ENCODE data around the gene RAB40C. TPM values are rescaled to one million over a fixed set of nuclear protein-coding genes. Genes with fewer than 3 reads are reported as not detected.

The RAB40C gene, protein sequence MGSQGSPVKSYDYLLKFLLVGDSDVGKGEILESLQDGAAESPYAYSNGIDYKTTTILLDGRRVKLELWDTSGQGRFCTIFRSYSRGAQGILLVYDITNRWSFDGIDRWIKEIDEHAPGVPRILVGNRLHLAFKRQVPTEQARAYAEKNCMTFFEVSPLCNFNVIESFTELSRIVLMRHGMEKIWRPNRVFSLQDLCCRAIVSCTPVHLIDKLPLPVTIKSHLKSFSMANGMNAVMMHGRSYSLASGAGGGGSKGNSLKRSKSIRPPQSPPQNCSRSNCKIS
- 10.0 TPM for polyA plus RNA-seq (2013, experiment 1 of 2)
- 9.8 TPM for polyA plus RNA-seq (2013, experiment 2 of 2)

DNA sequence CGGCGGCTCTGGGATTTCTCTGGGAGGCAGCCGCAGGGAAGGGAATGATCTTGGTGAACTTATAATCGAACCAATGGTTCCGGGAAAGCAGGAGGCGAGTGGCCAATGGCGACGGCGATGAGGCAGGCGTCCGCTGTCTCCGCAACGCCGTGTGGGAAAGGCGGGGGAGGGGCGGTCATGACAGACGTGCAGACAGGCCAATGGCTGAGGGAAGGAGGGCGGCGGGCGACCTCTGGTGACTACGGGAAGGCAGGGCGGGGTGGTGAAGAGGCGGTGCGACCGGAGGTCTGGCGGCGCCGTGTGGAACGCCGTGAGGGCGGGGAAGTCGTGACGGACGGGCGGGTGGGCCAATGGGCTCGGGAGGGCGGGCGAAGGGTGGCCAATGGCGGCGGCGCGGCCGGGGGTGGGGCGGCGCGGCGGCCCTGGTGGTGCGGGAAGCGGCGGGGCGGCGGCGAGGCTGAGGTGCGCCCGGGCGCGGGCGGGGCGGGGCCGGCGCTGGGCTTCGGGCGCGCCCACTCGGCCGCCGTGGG lies at the start of gene RAB40C:
Gene RAB40C (plus strand): TSS at position 409 of the 530 bp plus-strand sequence. CDS start 226 bp downstream, outside the sequence.
- Histone ChIP-seq H3K4me1 (ENCODE audit: control insufficient read depth, low read depth, low read length) (peaks cover 3% of the 10 kb centered on the region), H3K79me1 (ENCODE audit: low read length) (peaks cover 16% of the 10 kb centered on the region), H3K27ac (ENCODE audit: low read depth, low read length) (peak within 1 kb of the TSS; percentile 97), H4K8ac (ENCODE audit: low read depth, low read length) (no peak within 1 kb of the TSS), H3K18ac (ENCODE audit: low read length) (peak within 1 kb of the TSS; percentile 86), H2BK5ac (ENCODE audit: low read length) (peak within 1 kb of the TSS; percentile 99), H3K23ac (ENCODE audit: low read length) (peak within 1 kb of the TSS; percentile 94), H3K56ac (ENCODE audit: low read length) (peak within 1 kb of the TSS; percentile 100), H2BK120ac (ENCODE audit: low read depth, low read length) (no peak within 1 kb of the TSS), H3K36me3 (ENCODE audit: control insufficient read depth, insufficient read depth, low read length) (no peaks in the 10 kb centered on the region), H3K27me3 (ENCODE audit: insufficient read depth, low read length, poor library complexity) (no peaks in the 10 kb centered on the region), H2AK5ac (ENCODE audit: low read length) (no peak within 1 kb of the TSS), H3K4me3 (ENCODE audit: low read length) (peak within 1 kb of the TSS; percentile 92), H3K4me2 (ENCODE audit: low read length) (peak within 1 kb of the TSS; percentile 87), H4K5ac (ENCODE audit: low read length) (no peak within 1 kb of the TSS), H3K4ac (ENCODE audit: low read depth, low read length) (peak within 1 kb of the TSS; percentile 29), H2BK15ac (replicated peaks; ENCODE audit: low read depth) (no peak within 1 kb of the TSS), H3K9ac (ENCODE audit: low read length) (peak within 1 kb of the TSS; percentile 97), H3K79me2 (ENCODE audit: control insufficient read depth, insufficient read depth, low read length) (peaks cover 12% of the 10 kb centered on the region)
- no CpG with 5 or more reads among the region's 67 CpGs for WGBS (ENCODE audit: extremely low coverage, insufficient coverage, low lambda C conversion rate)
- DNase-seq = peak; percentile 98

DNA sequence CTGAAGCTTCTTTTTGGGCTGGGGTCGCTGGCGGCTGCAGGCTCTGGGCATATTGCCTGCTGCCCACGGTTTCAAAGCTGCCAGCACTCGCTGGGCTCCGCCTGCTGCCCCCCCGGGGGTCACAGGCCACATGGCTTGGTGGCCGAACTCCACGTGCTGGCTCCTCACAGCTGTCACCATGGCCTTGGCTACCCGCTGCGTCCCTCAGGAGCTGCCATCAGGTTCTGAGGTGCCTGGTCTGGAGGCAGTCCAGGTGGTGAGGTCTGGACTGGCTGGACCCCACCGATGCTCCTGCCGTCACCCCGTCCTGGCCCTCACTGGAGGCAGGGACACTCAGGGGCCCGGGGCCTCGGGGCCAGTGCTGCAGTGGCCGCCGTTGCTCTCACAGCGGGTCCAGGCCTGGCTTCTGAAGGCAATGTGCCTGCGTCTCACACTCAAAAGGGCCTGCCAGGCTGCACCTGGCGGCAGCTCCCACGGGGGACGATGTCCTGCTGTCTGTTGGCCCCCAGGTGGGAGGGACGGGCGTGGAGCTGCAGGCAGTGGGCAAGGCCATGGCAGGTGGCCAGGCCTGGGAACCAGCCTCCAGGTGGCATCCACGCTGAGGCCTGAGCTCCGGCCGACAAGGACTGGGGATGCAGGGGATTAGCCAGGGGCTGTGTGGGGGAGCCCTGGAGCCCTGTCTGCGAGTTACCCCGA lies 49.1 kb upstream of the RAB40C start:
- no peak overlapping the region for H3K27ac ChIP-seq (ENCODE audit: low read depth, low read length)
- H3K4me1 ChIP-seq (ENCODE audit: control insufficient read depth, low read depth, low read length) = no peaks in the 10 kb centered on the region
- H2BK15ac ChIP-seq (replicated peaks; ENCODE audit: low read depth) = no peak overlapping the region
- H2AK5ac ChIP-seq (ENCODE audit: low read length) = no peak overlapping the region
- H3K4ac ChIP-seq (ENCODE audit: low read depth, low read length) = no peak overlapping the region
- H3K4me2 ChIP-seq (ENCODE audit: low read length) = no peak overlapping the region
- no peak overlapping the region for H3K56ac ChIP-seq (ENCODE audit: low read length)
- no peak overlapping the region for H2BK120ac ChIP-seq (ENCODE audit: low read depth, low read length)
- no peak overlapping the region for H4K8ac ChIP-seq (ENCODE audit: low read depth, low read length)
- DNase-seq = no peak
- no CpG with 5 or more reads among the region's 29 CpGs for WGBS (ENCODE audit: extremely low coverage, insufficient coverage, low lambda C conversion rate)
- no peak overlapping the region for H3K23ac ChIP-seq (ENCODE audit: low read length)
- no peaks in the 10 kb centered on the region for H3K27me3 ChIP-seq (ENCODE audit: insufficient read depth, low read length, poor library complexity)
- peaks cover 3% of the 10 kb centered on the region for H3K79me1 ChIP-seq (ENCODE audit: low read length)
- no peaks in the 10 kb centered on the region for H3K36me3 ChIP-seq (ENCODE audit: control insufficient read depth, insufficient read depth, low read length)
- no peak overlapping the region for H2BK5ac ChIP-seq (ENCODE audit: low read length)
- H3K9ac ChIP-seq (ENCODE audit: low read length) = no peak overlapping the region
- H3K4me3 ChIP-seq (ENCODE audit: low read length) = no peak overlapping the region
- no peak overlapping the region for H3K18ac ChIP-seq (ENCODE audit: low read length)
- no peak overlapping the region for H4K5ac ChIP-seq (ENCODE audit: low read length)
- peaks cover 9% of the 10 kb centered on the region for H3K79me2 ChIP-seq (ENCODE audit: control insufficient read depth, insufficient read depth, low read length)

DNA sequence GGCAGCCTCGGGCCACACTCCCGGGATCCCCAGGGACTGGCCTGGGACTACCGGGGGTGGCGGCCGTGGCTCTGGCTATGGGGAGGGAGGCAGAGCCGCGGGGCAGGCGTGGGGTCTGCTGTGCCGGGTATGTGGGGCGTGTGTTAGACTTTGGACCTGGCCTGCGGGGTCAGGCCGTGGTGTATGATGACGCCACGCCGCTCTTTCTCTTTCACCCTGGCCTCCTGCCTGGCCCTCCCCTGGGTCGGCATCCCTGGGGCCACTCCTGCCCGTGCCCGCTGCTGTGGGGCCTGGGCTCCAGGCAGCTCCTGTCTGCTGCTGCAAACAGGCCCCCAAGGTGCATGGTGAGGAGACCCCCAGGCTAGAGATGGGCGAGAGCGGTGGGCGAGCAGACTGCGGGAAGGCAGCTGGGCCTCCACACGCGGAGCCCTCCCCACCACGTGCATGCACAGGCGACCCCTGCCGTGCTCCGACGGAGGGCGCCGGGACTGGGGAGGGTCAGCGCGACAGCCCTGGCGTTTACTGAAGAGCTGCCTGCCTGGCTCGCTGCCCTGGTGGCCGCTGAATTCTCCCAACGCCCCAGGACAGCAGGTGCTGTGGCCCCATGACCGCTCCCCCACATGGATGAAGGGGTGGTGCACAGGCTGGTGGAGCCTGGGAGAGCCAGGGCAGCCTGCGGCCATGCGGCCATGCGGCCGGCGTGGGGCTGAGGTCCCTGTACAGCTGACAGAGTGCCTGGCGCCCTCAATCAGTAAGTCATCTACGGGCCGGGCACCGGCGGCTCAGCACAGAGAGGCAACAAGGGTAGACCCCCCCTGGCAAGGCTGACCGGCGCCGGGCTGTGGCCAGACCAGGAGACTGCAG lies 46.3 kb upstream of the RAB40C start:
- H3K36me3 ChIP-seq (ENCODE audit: control insufficient read depth, insufficient read depth, low read length) = no peaks in the 10 kb centered on the region
- H3K4me3 ChIP-seq (ENCODE audit: low read length) = no peak overlapping the region
- DNase-seq = no peak
- no peak overlapping the region for H3K27ac ChIP-seq (ENCODE audit: low read depth, low read length)
- peaks cover 3% of the 10 kb centered on the region for H3K79me2 ChIP-seq (ENCODE audit: control insufficient read depth, insufficient read depth, low read length)
- H3K23ac ChIP-seq (ENCODE audit: low read length) = no peak overlapping the region
- no peak overlapping the region for H3K9ac ChIP-seq (ENCODE audit: low read length)
- H3K79me1 ChIP-seq (ENCODE audit: low read length) = peaks cover 3% of the 10 kb centered on the region
- H3K18ac ChIP-seq (ENCODE audit: low read length) = no peak overlapping the region
- no peak overlapping the region for H2BK5ac ChIP-seq (ENCODE audit: low read length)
- no peak overlapping the region for H2BK15ac ChIP-seq (replicated peaks; ENCODE audit: low read depth)
- no peaks in the 10 kb centered on the region for H3K4me1 ChIP-seq (ENCODE audit: control insufficient read depth, low read depth, low read length)
- H4K8ac ChIP-seq (ENCODE audit: low read depth, low read length) = no peak overlapping the region
- H3K4ac ChIP-seq (ENCODE audit: low read depth, low read length) = no peak overlapping the region
- no peak overlapping the region for H2BK120ac ChIP-seq (ENCODE audit: low read depth, low read length)
- no CpG with 5 or more reads among the region's 51 CpGs for WGBS (ENCODE audit: extremely low coverage, insufficient coverage, low lambda C conversion rate)
- H3K4me2 ChIP-seq (ENCODE audit: low read length) = no peak overlapping the region
- H3K27me3 ChIP-seq (ENCODE audit: insufficient read depth, low read length, poor library complexity) = no peaks in the 10 kb centered on the region
- H4K5ac ChIP-seq (ENCODE audit: low read length) = no peak overlapping the region
- no peak overlapping the region for H3K56ac ChIP-seq (ENCODE audit: low read length)
- no peak overlapping the region for H2AK5ac ChIP-seq (ENCODE audit: low read length)

DNA sequence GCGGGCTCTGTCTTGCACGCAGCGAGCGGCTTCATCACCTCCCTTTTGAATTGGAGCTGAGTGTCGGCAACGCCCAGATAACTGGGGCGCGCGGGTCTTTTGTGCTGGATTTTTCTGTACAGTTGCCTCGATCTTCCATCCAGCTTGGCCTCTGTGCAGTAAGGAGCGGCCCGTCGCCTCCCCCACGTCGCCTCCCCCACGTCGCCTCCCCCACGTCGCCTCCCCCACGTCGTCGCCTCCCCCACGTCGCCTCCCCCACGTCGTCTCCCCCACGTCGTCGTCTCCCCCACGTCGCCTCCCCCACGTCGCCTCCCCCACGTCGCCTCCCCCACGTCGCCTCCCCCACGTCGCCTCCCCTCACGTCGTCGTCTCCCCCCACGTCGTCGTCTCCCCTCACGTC lies 45.3 kb upstream of the RAB40C start:
- Histone ChIP-seq H4K5ac (ENCODE audit: low read length) (no peak overlapping the region), H3K9ac (ENCODE audit: low read length) (no peak overlapping the region), H3K18ac (ENCODE audit: low read length) (no peak overlapping the region), H2BK15ac (replicated peaks; ENCODE audit: low read depth) (no peak overlapping the region), H3K4ac (ENCODE audit: low read depth, low read length) (no peak overlapping the region), H4K8ac (ENCODE audit: low read depth, low read length) (no peak overlapping the region), H2BK5ac (ENCODE audit: low read length) (no peak overlapping the region), H3K23ac (ENCODE audit: low read length) (no peak overlapping the region), H3K79me1 (ENCODE audit: low read length) (peaks cover 2% of the 10 kb centered on the region), H3K4me1 (ENCODE audit: control insufficient read depth, low read depth, low read length) (no peaks in the 10 kb centered on the region), H2BK120ac (ENCODE audit: low read depth, low read length) (no peak overlapping the region), H3K4me2 (ENCODE audit: low read length) (no peak overlapping the region), H3K27me3 (ENCODE audit: insufficient read depth, low read length, poor library complexity) (no peaks in the 10 kb centered on the region), H3K27ac (ENCODE audit: low read depth, low read length) (no peak overlapping the region), H3K4me3 (ENCODE audit: low read length) (no peak overlapping the region), H3K56ac (ENCODE audit: low read length) (no peak overlapping the region), H3K79me2 (ENCODE audit: control insufficient read depth, insufficient read depth, low read length) (no peaks in the 10 kb centered on the region), H3K36me3 (ENCODE audit: control insufficient read depth, insufficient read depth, low read length) (no peaks in the 10 kb centered on the region), H2AK5ac (ENCODE audit: low read length) (no peak overlapping the region)
- no CpG with 5 or more reads among the region's 46 CpGs for WGBS (ENCODE audit: extremely low coverage, insufficient coverage, low lambda C conversion rate)
- DNase-seq = no peak

DNA sequence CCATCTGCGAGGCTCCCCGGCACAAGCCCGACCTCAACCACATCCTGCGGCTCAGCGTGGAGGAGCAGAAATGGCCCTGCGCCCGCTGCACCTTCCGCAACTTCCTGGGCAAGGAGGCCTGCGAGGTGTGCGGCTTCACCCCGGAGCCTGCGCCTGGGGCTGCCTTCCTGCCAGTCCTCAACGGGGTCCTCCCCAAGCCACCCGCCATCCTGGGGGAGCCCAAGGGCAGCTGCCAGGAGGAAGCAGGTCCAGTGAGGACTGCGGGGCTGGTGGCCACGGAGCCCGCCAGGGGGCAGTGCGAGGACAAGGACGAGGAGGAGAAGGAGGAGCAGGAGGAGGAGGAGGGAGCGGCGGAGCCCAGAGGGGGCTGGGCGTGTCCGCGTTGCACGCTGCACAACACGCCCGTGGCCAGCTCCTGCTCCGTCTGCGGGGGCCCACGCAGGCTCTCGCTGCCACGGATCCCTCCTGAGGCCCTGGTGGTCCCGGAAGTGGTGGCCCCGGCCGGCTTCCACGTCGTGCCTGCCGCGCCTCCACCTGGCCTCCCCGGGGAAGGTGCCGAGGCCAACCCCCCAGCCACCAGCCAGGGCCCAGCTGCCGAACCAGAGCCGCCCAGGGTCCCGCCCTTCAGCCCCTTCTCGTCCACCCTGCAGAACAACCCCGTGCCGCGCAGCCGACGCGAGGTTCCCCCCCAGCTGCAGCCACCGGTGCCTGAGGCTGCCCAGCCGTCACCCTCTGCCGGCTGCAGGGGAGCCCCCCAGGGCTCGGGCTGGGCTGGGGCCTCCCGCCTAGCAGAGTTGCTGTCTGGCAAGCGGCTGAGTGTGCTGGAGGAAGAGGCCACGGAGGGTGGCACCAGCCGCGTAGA lies 42.7 kb upstream of the RAB40C start:
- no peak overlapping the region for H2AK5ac ChIP-seq (ENCODE audit: low read length)
- no peaks in the 10 kb centered on the region for H3K27me3 ChIP-seq (ENCODE audit: insufficient read depth, low read length, poor library complexity)
- no peak overlapping the region for H3K23ac ChIP-seq (ENCODE audit: low read length)
- no peak overlapping the region for H3K18ac ChIP-seq (ENCODE audit: low read length)
- H3K4me1 ChIP-seq (ENCODE audit: control insufficient read depth, low read depth, low read length) = no peaks in the 10 kb centered on the region
- H3K36me3 ChIP-seq (ENCODE audit: control insufficient read depth, insufficient read depth, low read length) = no peaks in the 10 kb centered on the region
- H3K27ac ChIP-seq (ENCODE audit: low read depth, low read length) = no peak overlapping the region
- no peak overlapping the region for H2BK120ac ChIP-seq (ENCODE audit: low read depth, low read length)
- H3K79me1 ChIP-seq (ENCODE audit: low read length) = peaks cover 3% of the 10 kb centered on the region
- H3K4me3 ChIP-seq (ENCODE audit: low read length) = no peak overlapping the region
- DNase-seq = peak; percentile 58
- no peak overlapping the region for H2BK5ac ChIP-seq (ENCODE audit: low read length)
- no peak overlapping the region for H3K4me2 ChIP-seq (ENCODE audit: low read length)
- no peaks in the 10 kb centered on the region for H3K79me2 ChIP-seq (ENCODE audit: control insufficient read depth, insufficient read depth, low read length)
- no peak overlapping the region for H4K8ac ChIP-seq (ENCODE audit: low read depth, low read length)
- H4K5ac ChIP-seq (ENCODE audit: low read length) = no peak overlapping the region
- H3K9ac ChIP-seq (ENCODE audit: low read length) = no peak overlapping the region
- no CpG with 5 or more reads among the region's 60 CpGs for WGBS (ENCODE audit: extremely low coverage, insufficient coverage, low lambda C conversion rate)
- H2BK15ac ChIP-seq (replicated peaks; ENCODE audit: low read depth) = no peak overlapping the region
- no peak overlapping the region for H3K56ac ChIP-seq (ENCODE audit: low read length)
- H3K4ac ChIP-seq (ENCODE audit: low read depth, low read length) = no peak overlapping the region

All from mesendoderm (in vitro differentiated cells).